Skeletal muscle satellite cell (primary cell): Measurements from ENCODE around the gene THOC6.
A peak's percentile ranks its signal among the peaks of the same experiment; 100 is the strongest.
"Not testable (repeated sequence)": the region's sequence is repeated elsewhere in the genome, so short reads cannot be mapped to it uniquely, and the experiment has no call there.

Experiments
- H3K27me3 ChIP-seq: 2 replicates; pipeline ENCODE4 v1.7.0; 2013; ENCODE audit warnings: low read length; ENCODE audit not compliant: control insufficient read depth, insufficient read depth
- H3K36me3 ChIP-seq: 2 replicates; pipeline ENCODE4 v1.7.0; 2013; ENCODE audit warnings: mild to moderate bottlenecking, control low read depth, low read length; ENCODE audit not compliant: insufficient read depth
- H3K4me1 ChIP-seq: 2 replicates; pipeline ENCODE4 v1.7.0; 2013; ENCODE audit warnings: low read length; ENCODE audit not compliant: control insufficient read depth, insufficient read depth
- H3K4me2 ChIP-seq: 2 replicates; pipeline ENCODE4 v1.7.0; 2013; ENCODE audit warnings: mild to moderate bottlenecking, low read length
- H3K4me3 ChIP-seq: 2 replicates; pipeline ENCODE4 v1.7.0; 2013; ENCODE audit warnings: low read length
- H3K9ac ChIP-seq: 2 replicates; pipeline ENCODE4 v1.7.0; 2013; ENCODE audit warnings: mild to moderate bottlenecking, low read depth, low read length, moderate library complexity
- H3K9me3 ChIP-seq: replicated peaks from 2 replicates; pipeline ENCODE4 v1.7.0; 2013; ENCODE audit warnings: mild to moderate bottlenecking, control low read depth, low read length

Gene THOC6

GRCh38 chr16:3051494-3051893, 27.7 kb downstream of the THOC6 start:
- Histone ChIP-seq H3K36me3 (no peaks in the 10 kb centered on the region), H3K4me1 (peaks cover 2% of the 10 kb centered on the region), H3K4me2 (no peak overlapping the region), H3K9ac (no peak overlapping the region), H3K4me3 (no peak overlapping the region), H3K9me3 (no peaks in the 10 kb centered on the region), H3K27me3 (peaks cover 45% of the 10 kb centered on the region)

- peaks cover 33% of the 10 kb centered on the region for H3K27me3 ChIP-seq
- not testable (repeated sequence) for H3K4me1 ChIP-seq
Observed at GRCh38 chr16:3052571-3053329, 28.9 kb downstream of the THOC6 start.

GRCh38 chr16:3053330-3053710, 29.5 kb downstream of the THOC6 start:
- not testable (repeated sequence) for H3K4me1 ChIP-seq, H3K9ac ChIP-seq, H3K9me3 ChIP-seq, H3K36me3 ChIP-seq, H3K4me3 ChIP-seq, H3K4me2 ChIP-seq
- H3K27me3 ChIP-seq: peaks cover 27% of the 10 kb centered on the region

More at GRCh38 chr16:3052571-3053329, 28.9 kb downstream of the THOC6 start:
- not testable (repeated sequence) for H3K9me3 ChIP-seq, H3K36me3 ChIP-seq, H3K4me3 ChIP-seq, H3K9ac ChIP-seq, H3K4me2 ChIP-seq

- H3K9me3 ChIP-seq: no peaks in the 10 kb centered on the region
- no peak overlapping the region for H3K9ac ChIP-seq
- no peaks in the 10 kb centered on the region for H3K36me3 ChIP-seq
- H3K27me3 ChIP-seq: peaks cover 10% of the 10 kb centered on the region
- no peak overlapping the region for H3K4me3 ChIP-seq
- H3K4me2 ChIP-seq: no peak overlapping the region
- H3K4me1 ChIP-seq: peaks cover 13% of the 10 kb centered on the region
Observed at GRCh38 chr16:3054965-3055733, 31.3 kb downstream of the THOC6 start.

GRCh38 chr16:3055734-3056115, 31.9 kb downstream of the THOC6 start:
- not testable (repeated sequence) for H3K36me3 ChIP-seq, H3K9me3 ChIP-seq, H3K9ac ChIP-seq, H3K27me3 ChIP-seq, H3K4me2 ChIP-seq, H3K4me3 ChIP-seq
- H3K4me1 ChIP-seq: peaks cover 18% of the 10 kb centered on the region

GRCh38 chr16:3056336-3057180, 32.7 kb downstream of the THOC6 start:
- no peaks in the 10 kb centered on the region for H3K36me3 ChIP-seq
- no peaks in the 10 kb centered on the region for H3K9me3 ChIP-seq
- H3K4me2 ChIP-seq: no peak overlapping the region
- H3K4me1 ChIP-seq: peaks cover 18% of the 10 kb centered on the region
- H3K9ac ChIP-seq: no peak overlapping the region
- H3K27me3 ChIP-seq: peaks cover 4% of the 10 kb centered on the region
- no peak overlapping the region for H3K4me3 ChIP-seq

- Histone ChIP-seq H3K9ac (peak overlapping the region; percentile 95), H3K4me2 (peak overlapping the region; percentile 99), H3K9me3 (no peaks in the 10 kb centered on the region), H3K36me3 (no peaks in the 10 kb centered on the region), H3K4me3 (peak overlapping the region; percentile 90), H3K27me3 (peaks cover 4% of the 10 kb centered on the region), H3K4me1 (peaks cover 18% of the 10 kb centered on the region)
Observed at GRCh38 chr16:3057181-3058138, 33.6 kb downstream of the THOC6 start.

GRCh38 chr16:3058139-3059030, 34.5 kb downstream of the THOC6 start:
- Histone ChIP-seq H3K9ac (peak overlapping the region; percentile 95), H3K9me3 (no peaks in the 10 kb centered on the region), H3K27me3 (peaks cover 4% of the 10 kb centered on the region), H3K4me3 (peak overlapping the region; percentile 90), H3K4me2 (peak overlapping the region; percentile 99), H3K36me3 (no peaks in the 10 kb centered on the region), H3K4me1 (peaks cover 18% of the 10 kb centered on the region)

- H3K9ac ChIP-seq: peak overlapping the region; percentile 95
- no peaks in the 10 kb centered on the region for H3K9me3 ChIP-seq
- H3K27me3 ChIP-seq: peaks cover 4% of the 10 kb centered on the region
- peak overlapping the region; percentile 99 for H3K4me2 ChIP-seq
- H3K4me3 ChIP-seq: peak overlapping the region; percentile 90
- H3K36me3 ChIP-seq: no peaks in the 10 kb centered on the region
- peaks cover 18% of the 10 kb centered on the region for H3K4me1 ChIP-seq
Observed at GRCh38 chr16:3059041-3059722, 35.3 kb downstream of the THOC6 start.
